Stromal cell of bone marrow (primary cell): ENCODE results near the gene STK25.
"Not testable (repeated sequence)": the region's sequence is repeated elsewhere in the genome, so short reads cannot be mapped to it uniquely, and the experiment has no call there.

Experiments used
- DNase-seq: peaks from one replicate; pipeline ENCODE4 v3.0.0-alpha.2; 2012; ENCODE audit warnings: low read depth

STK25 gene

DNA sequence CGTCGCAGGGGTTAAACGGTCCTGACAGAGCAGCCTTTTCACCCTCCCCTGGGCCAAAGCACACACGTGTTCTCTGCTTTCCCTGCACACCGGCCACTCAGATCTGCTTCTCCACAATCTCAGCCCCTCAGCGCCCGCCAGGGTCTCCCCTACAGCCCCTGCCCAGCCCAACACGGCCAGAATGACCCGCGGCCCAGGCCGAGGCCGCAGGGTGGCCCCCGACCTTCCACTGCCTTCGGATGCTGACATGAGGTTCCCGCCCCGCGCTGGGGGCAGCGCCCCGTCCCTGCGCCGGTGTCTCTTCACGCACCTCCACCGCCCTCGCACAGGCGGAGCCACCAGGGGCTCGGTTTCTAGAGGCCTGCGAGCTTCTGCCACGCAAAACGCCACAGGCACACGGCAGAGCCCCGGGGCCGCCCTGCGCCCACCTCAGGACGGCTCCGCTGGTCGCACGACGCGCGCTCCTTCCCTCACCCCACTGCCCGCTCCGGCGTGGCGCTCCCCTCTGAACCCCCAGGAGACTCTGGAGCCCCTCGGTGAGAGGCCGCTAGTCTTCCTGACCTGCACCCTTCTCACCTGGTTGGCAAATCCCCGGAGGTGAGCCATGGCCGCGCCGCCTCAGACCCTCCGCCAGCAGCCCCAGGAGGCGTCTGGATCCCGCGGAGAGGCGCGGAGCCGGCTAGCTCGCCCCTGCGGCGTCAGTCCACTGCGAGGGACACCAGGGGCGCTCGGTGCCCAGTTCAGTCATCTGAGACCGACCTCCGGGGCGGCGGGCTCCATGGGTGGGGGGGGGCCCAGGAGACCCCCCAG is 749 bp downstream of the STK25 start:
- DNase-seq: no peak

DNA sequence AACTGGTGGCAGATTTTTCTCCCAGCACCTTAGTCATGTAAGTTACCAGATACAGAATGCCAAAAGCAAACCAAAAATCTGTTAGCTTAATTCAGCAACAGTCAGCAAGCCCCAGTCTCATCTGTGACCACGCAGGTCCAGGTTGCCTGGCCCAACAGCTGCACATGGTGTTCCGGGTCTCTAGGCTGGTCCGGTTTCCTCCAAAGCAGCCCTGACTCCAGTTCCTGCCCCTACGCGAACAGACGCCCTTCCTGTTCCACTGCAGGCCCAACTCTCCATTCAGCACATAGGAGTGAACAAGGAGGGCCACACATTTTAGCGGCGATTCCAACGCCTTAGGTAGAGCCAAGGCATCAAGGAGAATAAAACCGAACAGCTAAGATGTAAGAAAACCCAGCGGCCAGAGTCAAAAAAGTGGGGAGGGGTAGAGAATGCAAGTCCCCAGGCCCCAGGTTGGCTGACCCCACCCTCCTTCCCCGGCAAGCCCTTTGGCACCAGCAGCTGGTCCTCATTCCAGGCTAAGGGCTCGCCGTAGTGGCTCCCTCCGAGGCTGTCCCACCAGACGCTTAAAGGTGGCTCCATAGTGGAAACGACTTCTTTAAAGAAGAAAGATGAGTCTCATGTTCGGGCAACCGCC is 1.5 kb downstream of the STK25 start:
- no peak for DNase-seq

DNA sequence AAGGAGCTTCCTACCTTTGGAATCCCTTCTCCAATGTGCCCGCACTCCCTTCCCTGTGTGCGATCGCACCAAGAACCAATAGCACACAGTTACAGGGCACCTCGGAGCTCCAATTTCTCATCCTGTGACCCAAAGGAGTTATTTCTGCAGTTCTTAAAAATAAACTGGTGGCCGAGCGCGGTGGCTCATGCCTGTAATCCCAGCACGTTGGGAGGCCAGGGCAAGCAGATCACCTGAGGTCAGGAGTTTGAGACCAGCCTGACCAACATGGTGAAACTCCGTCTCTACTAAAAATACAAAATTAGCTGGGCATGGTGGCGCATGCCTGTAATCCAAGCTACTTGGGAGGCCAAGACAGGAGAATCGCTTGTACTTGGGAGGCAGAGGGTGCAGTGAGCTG is 2.1 kb downstream of the STK25 start:
- DNase-seq: not testable (repeated sequence)

- no peak for DNase-seq
Measured at GRCh38 chr2:241505781-241506201, 2.6 kb downstream of the STK25 start.

GRCh38 chr2:241505086-241505780 is 3.2 kb downstream of the STK25 start:
- no peak for DNase-seq

GRCh38 chr2:241503776-241504392 is 4.5 kb downstream of the STK25 start:
- no peak for DNase-seq

DNA sequence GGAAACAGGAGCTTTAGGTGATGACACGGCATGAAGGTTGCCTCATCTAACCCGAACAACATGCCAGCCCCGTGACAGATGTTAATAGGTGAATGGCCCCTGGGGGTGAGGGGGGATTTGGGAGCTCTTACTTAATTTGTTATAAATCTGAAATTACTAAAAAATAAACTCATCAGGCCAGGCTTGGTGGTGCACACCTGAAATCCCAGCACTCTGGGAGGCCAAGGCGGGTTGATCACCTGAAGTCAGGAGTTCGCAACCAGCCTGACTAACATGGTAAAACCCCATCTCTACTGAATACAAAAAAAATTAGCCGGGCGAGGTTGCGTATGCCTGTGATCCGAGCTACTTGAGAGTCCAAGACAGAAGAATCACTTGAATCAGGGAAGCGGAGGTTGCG is 6.1 kb downstream of the STK25 start:
- DNase-seq: no peak

- no peak for DNase-seq
Measured at GRCh38 chr2:241501551-241501950, 6.8 kb downstream of the STK25 start.

- DNase-seq: no peak
Measured at GRCh38 chr2:241501099-241501541, 7.3 kb downstream of the STK25 start.

DNA sequence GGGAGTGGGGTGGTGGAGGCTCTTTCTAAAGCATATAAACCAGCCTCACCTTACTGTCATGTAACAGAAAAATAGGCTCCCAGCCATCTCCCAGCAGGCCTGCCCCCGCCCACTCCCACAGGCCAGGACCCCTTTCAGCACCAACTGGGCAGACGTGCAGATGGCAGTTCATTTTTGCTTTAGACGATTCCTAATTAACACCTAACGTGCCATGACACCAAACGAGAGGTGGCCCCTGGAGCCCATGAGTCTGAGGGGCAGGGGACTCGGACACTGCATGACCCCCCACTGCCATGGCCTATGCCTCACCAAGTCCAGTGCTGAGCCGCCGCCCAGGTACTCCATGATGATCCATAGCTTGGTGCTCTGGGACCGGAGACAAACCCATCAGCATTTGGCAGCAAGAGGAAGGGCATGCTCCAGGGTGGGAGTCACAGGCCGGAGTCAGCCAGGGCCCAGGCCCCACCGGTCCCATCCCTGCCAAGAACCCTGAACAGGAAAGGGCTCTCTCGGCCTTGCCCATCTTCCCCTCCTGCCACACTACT is 7.9 kb downstream of the STK25 start:
- no peak for DNase-seq

- DNase-seq: no peak
Measured at GRCh38 chr2:241500016-241500415, 8.4 kb downstream of the STK25 start.

GRCh38 chr2:241499146-241499965 is 9.0 kb downstream of the STK25 start:
- DNase-seq: no peak

- no peak for DNase-seq
Measured at GRCh38 chr2:241498115-241499070, 10.0 kb downstream of the STK25 start.

- DNase-seq: no peak
Measured at GRCh38 chr2:241496904-241497877, 11.2 kb downstream of the STK25 start.

- DNase-seq: no peak
Measured at GRCh38 chr2:241496003-241496707, 12.2 kb downstream of the STK25 start.

- DNase-seq: no peak
Measured at GRCh38 chr2:241495172-241496002, 13.0 kb downstream of the STK25 start.

DNA sequence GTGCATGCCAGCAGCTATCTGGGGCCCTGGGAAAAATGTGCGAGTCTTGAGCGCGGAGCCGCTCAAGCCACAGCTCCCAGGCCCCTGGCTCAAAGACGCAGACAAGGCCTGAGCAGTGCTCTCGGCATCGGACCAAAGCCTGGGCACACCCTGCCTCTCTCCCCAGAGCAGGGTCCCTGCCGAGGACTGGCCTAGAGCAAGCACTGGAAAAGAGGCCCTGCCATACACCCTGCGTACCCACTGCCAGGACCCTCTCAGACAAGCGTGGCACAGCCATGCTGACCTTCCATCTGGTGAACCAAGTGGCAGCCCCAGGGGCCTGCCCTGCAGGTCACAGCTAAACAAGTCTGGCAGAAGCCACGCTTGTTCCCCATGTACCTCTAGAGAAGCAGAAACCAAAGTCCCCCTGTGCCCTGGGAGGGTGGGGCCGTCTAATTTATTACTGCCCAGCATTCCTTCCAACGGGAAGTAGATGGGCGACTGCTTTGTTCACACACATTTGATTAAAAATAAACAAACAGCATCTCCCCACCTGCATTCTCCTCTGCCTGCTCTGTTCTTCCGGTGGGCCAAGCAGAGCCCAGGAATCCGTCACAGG is 14.0 kb downstream of the STK25 start:
- DNase-seq: no peak
